Neural cell (in vitro differentiated cells): ENCODE results near the gene IFNA14. TPM values are rescaled to one million over a fixed set of nuclear protein-coding genes. Genes with fewer than 3 reads are reported as not detected.
A peak's percentile ranks its signal among the peaks of the same experiment; 100 is the strongest.
"Not testable (repeated sequence)": the region's sequence is repeated elsewhere in the genome, so short reads cannot be mapped to it uniquely, and the experiment has no call there.

Source experiments
- H2AFZ ChIP-seq: fragments of 200-600, 300-800 bp; sonication (generic), shearing (Covaris generic); 2 replicates; pipeline ENCODE4 v1.6.0; 2014; ENCODE audit warnings: low read depth, mild to moderate bottlenecking, antibody characterized with exemption, low read length, moderate library complexity
- H3F3A ChIP-seq: fragments of 200-600 bp; shearing (Covaris generic); 2 replicates; pipeline ENCODE4 v1.6.1; 2016; ENCODE audit warnings: mild to moderate bottlenecking, moderate library complexity, mixed read lengths, antibody characterized with exemption, low read length; ENCODE audit not compliant: insufficient read depth, poor library complexity, severe bottlenecking
- H3K27ac ChIP-seq: fragments of 200-600, 300-800 bp; sonication (generic), shearing (Covaris generic); 2 replicates; pipeline ENCODE4 v1.5.1; 2014; ENCODE audit warnings: mild to moderate bottlenecking, low read length, moderate library complexity
- H3K27me3 ChIP-seq: fragments of 300-800, 200-600 bp; sonication (generic), shearing (Covaris generic); 2 replicates; pipeline ENCODE4 v1.6.0; 2014; ENCODE audit warnings: mild to moderate bottlenecking, low read depth, low read length, moderate library complexity; ENCODE audit not compliant: insufficient read depth
- H3K36me3 ChIP-seq: fragments of 300-800, 200-600 bp; sonication (generic), shearing (Covaris generic); 2 replicates; pipeline ENCODE4 v1.5.1; 2014; ENCODE audit warnings: mild to moderate bottlenecking, antibody characterized with exemption, low read length, moderate library complexity; ENCODE audit not compliant: insufficient read depth
- H3K4me2 ChIP-seq: fragments of 300-800, 200-600 bp; sonication (generic), shearing (Covaris generic); 2 replicates; pipeline ENCODE4 v1.6.0; 2014; ENCODE audit warnings: mild to moderate bottlenecking, low read length
- H3K4me3 ChIP-seq: fragments of 300-800, 200-600 bp; sonication (generic), shearing (Covaris generic); 2 replicates; pipeline ENCODE4 v1.5.1; 2014; ENCODE audit warnings: mild to moderate bottlenecking, low read length, moderate library complexity
- H3K79me2 ChIP-seq: fragments of 200-600 bp; shearing (Covaris generic); replicated peaks from 2 replicates; pipeline ENCODE4 v1.6.0; 2014; ENCODE audit warnings: mild to moderate bottlenecking, low read length, moderate library complexity; ENCODE audit not compliant: insufficient read depth
- H3K9ac ChIP-seq: fragments of 300-800, 200-600 bp; sonication (generic), shearing (Covaris generic); 2 replicates; pipeline ENCODE4 v1.6.1; 2016; ENCODE audit warnings: mild to moderate bottlenecking, low read length, mixed read lengths
- H3K9me2 ChIP-seq: fragments of 200-600 bp; shearing (Covaris generic); 2 replicates; pipeline ENCODE4 v1.6.1; 2016; ENCODE audit warnings: mild to moderate bottlenecking, low read length, mixed read lengths; ENCODE audit not compliant: insufficient read depth
- H3K9me3 ChIP-seq: fragments of 200-600, 300-800 bp; sonication (generic), shearing (Covaris generic); 2 replicates; pipeline ENCODE4 v1.6.1; 2016; ENCODE audit warnings: mild to moderate bottlenecking, mixed run types, low read length, moderate library complexity, mixed read lengths
- H4K20me1 ChIP-seq: fragments of 200-600 bp; shearing (Covaris generic); 2 replicates; pipeline ENCODE4 v1.6.1; 2016; ENCODE audit warnings: mild to moderate bottlenecking, mixed run types; ENCODE audit not compliant: insufficient read depth
- CTCF ChIP-seq: fragments of 450-650 bp; IDR thresholded peaks from 2 replicates; pipeline ENCODE4 v1.5.1; 2014; ENCODE audit warnings: antibody characterized with exemption, mild to moderate bottlenecking, moderate library complexity; ENCODE audit not compliant: poor library complexity, severe bottlenecking
- EP300 ChIP-seq: fragments of 450-650 bp; conservative IDR thresholded peaks from 2 replicates; pipeline ENCODE4 v1.6.1; 2014; ENCODE audit warnings: antibody characterized with exemption, mild to moderate bottlenecking, moderate library complexity; ENCODE audit not compliant: poor library complexity, severe bottlenecking
- EZH2 ChIP-seq: fragments of 200-600, 300-800 bp; shearing (Covaris generic), sonication (generic); IDR thresholded peaks from 2 replicates; pipeline ENCODE4 v1.6.1; 2014; ENCODE audit warnings: antibody characterized with exemption, low read length, borderline replicate concordance, mild to moderate bottlenecking; ENCODE audit not compliant: insufficient read depth, poor library complexity, severe bottlenecking
- MXI1 ChIP-seq: fragments of 450-650 bp; conservative IDR thresholded peaks from 2 replicates; pipeline ENCODE4 v1.6.1; 2014; ENCODE audit warnings: antibody characterized with exemption, mild to moderate bottlenecking; ENCODE audit not compliant: poor library complexity, severe bottlenecking
- POLR2AphosphoS5 ChIP-seq: IDR thresholded peaks from 2 replicates; pipeline ENCODE4 v1.6.1; 2012
- RAD21 ChIP-seq: fragments of 450-650 bp; conservative IDR thresholded peaks from 2 replicates; pipeline ENCODE4 v1.6.1; 2014; ENCODE audit warnings: antibody characterized with exemption, mild to moderate bottlenecking, moderate library complexity
- REST ChIP-seq: IDR thresholded peaks from 2 replicates; pipeline ENCODE4 v1.6.1; 2012; ENCODE audit warnings: borderline replicate concordance
- SMC3 ChIP-seq: fragments of 450-650 bp; conservative IDR thresholded peaks from 2 replicates; pipeline ENCODE4 v1.6.1; 2014; ENCODE audit warnings: antibody characterized with exemption, mild to moderate bottlenecking, moderate library complexity; ENCODE audit not compliant: poor library complexity
- TAF1 ChIP-seq: IDR thresholded peaks from 2 replicates; pipeline ENCODE4 v1.6.1; 2012; ENCODE audit warnings: low read depth
- polyA plus RNA-seq: library from polyadenylated mRNA; depleted of rRNA; stranded (reverse); fragments of >200 nt; gene quantifications from 2 replicates; pipeline ENCODE4 v1.2.3, GENCODE V29; 2014

Gene IFNA14
- polyA plus RNA-seq, 1 donor from 2014 or later = not detected

GRCh38 chr9:21235468-21236359 lies 4.1 kb downstream of the IFNA14 start:
- not testable (repeated sequence) for H3K9ac ChIP-seq, H3K9me3 ChIP-seq, H4K20me1 ChIP-seq, H2AFZ ChIP-seq, H3K9me2 ChIP-seq, H3K79me2 ChIP-seq, H3K4me2 ChIP-seq, H3K4me3 ChIP-seq, H3F3A ChIP-seq, H3K36me3 ChIP-seq, H3K27ac ChIP-seq, H3K27me3 ChIP-seq
- TF ChIP-seq SMC3 (peak; percentile 56), CTCF (peak; percentile 69), RAD21 (peak; percentile 64)

- H3K4me2 ChIP-seq = no peak overlapping the region
- no peaks in the 10 kb centered on the region for H4K20me1 ChIP-seq
- H3K9ac ChIP-seq = no peak overlapping the region
- H3K36me3 ChIP-seq = no peaks in the 10 kb centered on the region
- H3K27me3 ChIP-seq = no peaks in the 10 kb centered on the region
- H3K4me3 ChIP-seq = no peak overlapping the region
- H3K9me2 ChIP-seq = no peaks in the 10 kb centered on the region
- TF ChIP-seq CTCF (no peak), RAD21 (no peak), MXI1 (no peak), TAF1 (no peak)
- no peaks in the 10 kb centered on the region for H3F3A ChIP-seq
- no peak overlapping the region for H2AFZ ChIP-seq
- H3K79me2 ChIP-seq = no peaks in the 10 kb centered on the region
- H3K27ac ChIP-seq = no peak overlapping the region
- H3K9me3 ChIP-seq = no peaks in the 10 kb centered on the region
Observed at GRCh38 chr9:21234153-21234687, 5.6 kb downstream of the IFNA14 start.

- no peak overlapping the region for H2AFZ ChIP-seq
- no peaks in the 10 kb centered on the region for H4K20me1 ChIP-seq
- no peaks in the 10 kb centered on the region for H3K9me3 ChIP-seq
- no peak overlapping the region for H3K27ac ChIP-seq
- H3K4me2 ChIP-seq = no peak overlapping the region
- H3K9me2 ChIP-seq = no peaks in the 10 kb centered on the region
- H3F3A ChIP-seq = no peaks in the 10 kb centered on the region
- no peaks in the 10 kb centered on the region for H3K79me2 ChIP-seq
- no peak overlapping the region for H3K9ac ChIP-seq
- no peaks in the 10 kb centered on the region for H3K27me3 ChIP-seq
- no peaks in the 10 kb centered on the region for H3K36me3 ChIP-seq
- TF ChIP-seq TAF1 (no peak), SMC3 (no peak), MXI1 (no peak), CTCF (no peak), EP300 (no peak), REST (no peak), EZH2 (no peak), POLR2AphosphoS5 (no peak), RAD21 (no peak)
- H3K4me3 ChIP-seq = no peak overlapping the region
Observed at GRCh38 chr9:21233258-21233657, 6.5 kb downstream of the IFNA14 start.
